Right lobe of liver (tissue), 4 donors: ENCODE results near the gene MYOT.

Source experiments
- POLR2A ChIP-seq: fragments of 450-650 bp; IDR thresholded peaks from one replicate; pipeline ENCODE4 v1.6.1; 2017; ENCODE audit warnings: antibody characterized with exemption, mild to moderate bottlenecking
- TF ChIP-seq, protein P1 (sequence below), 4 donors: fragments of 200-600 bp in 3 of 4; fragments of 450-650 bp in 1 of 4; IDR thresholded peaks; one replicate each; pipeline versions ENCODE4 v1.5.1 to v1.8.0; 2016 to 2022; ENCODE audit warnings: antibody characterized with exemption in 4 of 4, mild to moderate bottlenecking in 2 of 4
- donor health status: DM: no; HTN: no; CAD: no.
- donor health status: DM: no; HTN: no; CAD: no.
- donor health status: DM: no; HTN: yes; CAD: no.

DNA sequence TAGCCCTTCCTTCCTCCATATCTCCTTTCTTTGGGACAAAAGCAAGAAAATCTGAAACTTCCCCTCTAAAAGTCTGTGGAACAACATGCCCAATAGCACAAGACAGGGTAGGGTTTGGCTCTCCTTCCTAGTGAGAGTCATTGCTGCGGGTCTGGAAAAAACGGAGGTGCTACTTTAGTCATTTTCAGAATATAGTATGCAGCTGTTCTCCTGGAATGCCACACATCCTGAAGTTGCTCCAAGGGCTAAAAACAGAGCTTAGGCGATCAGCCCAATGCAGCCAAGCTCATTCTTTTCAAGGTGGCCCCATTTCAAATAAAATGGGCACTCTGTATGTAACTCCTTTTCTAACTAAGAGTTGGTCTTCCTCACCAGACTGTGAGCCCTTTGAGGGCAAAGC is 39.5 kb upstream of the MYOT start:
- TF ChIP-seq, protein P1, sequence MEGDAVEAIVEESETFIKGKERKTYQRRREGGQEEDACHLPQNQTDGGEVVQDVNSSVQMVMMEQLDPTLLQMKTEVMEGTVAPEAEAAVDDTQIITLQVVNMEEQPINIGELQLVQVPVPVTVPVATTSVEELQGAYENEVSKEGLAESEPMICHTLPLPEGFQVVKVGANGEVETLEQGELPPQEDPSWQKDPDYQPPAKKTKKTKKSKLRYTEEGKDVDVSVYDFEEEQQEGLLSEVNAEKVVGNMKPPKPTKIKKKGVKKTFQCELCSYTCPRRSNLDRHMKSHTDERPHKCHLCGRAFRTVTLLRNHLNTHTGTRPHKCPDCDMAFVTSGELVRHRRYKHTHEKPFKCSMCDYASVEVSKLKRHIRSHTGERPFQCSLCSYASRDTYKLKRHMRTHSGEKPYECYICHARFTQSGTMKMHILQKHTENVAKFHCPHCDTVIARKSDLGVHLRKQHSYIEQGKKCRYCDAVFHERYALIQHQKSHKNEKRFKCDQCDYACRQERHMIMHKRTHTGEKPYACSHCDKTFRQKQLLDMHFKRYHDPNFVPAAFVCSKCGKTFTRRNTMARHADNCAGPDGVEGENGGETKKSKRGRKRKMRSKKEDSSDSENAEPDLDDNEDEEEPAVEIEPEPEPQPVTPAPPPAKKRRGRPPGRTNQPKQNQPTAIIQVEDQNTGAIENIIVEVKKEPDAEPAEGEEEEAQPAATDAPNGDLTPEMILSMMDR (IDR thresholded peaks at IDR 0.05): no peak
- TF ChIP-seq POLR2A: no peak
